ENCODE measurements around the gene HDAC9. TPM values are rescaled to one million over a fixed set of nuclear protein-coding genes. Genes with fewer than 3 reads are reported as not detected.

HDAC9 gene
- polyA plus RNA-seq, 1 of the 3 experiments (the other 2 are of a cell fraction): 11.6 TPM

GRCh38 chr7:18831943-18832342, 336.4 kb downstream of the HDAC9 start:
- no peaks in the 10 kb centered on the region for H3K27me3 ChIP-seq (ENCODE audit: insufficient read depth)
- H4K20me1 ChIP-seq (ENCODE audit: insufficient read depth): no peaks in the 10 kb centered on the region
- no peak overlapping the region for H3K4me3 ChIP-seq (ENCODE audit: low read depth in 2 of 2, low read length in 1 of 2)
- no peaks in the 10 kb centered on the region for H3F3A ChIP-seq (replicated peaks; ENCODE audit: insufficient read depth)
- peaks cover 26 to 46% of the 10 kb centered on the region in 2 experiments for H3K4me1 ChIP-seq (ENCODE audit: control insufficient read depth in 1 of 2, insufficient read depth in 2 of 2, low read depth in 1 of 2, low read length in 1 of 2)
- DNase-seq: no peak
- H2AFZ ChIP-seq (ENCODE audit: low read depth): no peak overlapping the region
- H3K36me3 ChIP-seq (replicated peaks in 1 of 2; ENCODE audit: control insufficient read depth in 1 of 2, insufficient read depth in 2 of 2, low read length in 1 of 2): peaks cover 0 to 7% of the 10 kb centered on the region in 2 experiments
- CTCF ChIA-PET: interaction anchor here (0.6 to 2.6 kb wide), 5 partner anchors 11 to 139 kb away, joined by 3 to 15 read pairs (median 8); no protein-coding TSS in a partner anchor
- WGBS (ENCODE audit: low lambda C conversion rate): 90% methylated on average over 2 of the region's 2 CpGs
- TF ChIP-seq RXRA (IDR thresholded peaks at IDR 0.05; ENCODE audit: borderline replicate concordance, low read depth) (no peak), YY1 (IDR thresholded peaks at IDR 0.05; ENCODE audit: low read depth) (no peak), FOXM1 (IDR thresholded peaks at IDR 0.05; ENCODE audit: low read depth) (no peak), MAX (IDR thresholded peaks at IDR 0.05; ENCODE audit: low read depth) (no peak), EZH2phosphoT487 (IDR thresholded peaks at IDR 0.05; ENCODE audit: borderline replicate concordance, low read depth) (no peak), FOSL2 (IDR thresholded peaks at IDR 0.05; ENCODE audit: borderline replicate concordance, low read depth) (no peak), CTCF (IDR thresholded peaks at IDR 0.05) (no peak), FOXJ3 (CRISPR knock-in tag; IDR thresholded peaks at IDR 0.05) (no peak), TEAD4 (IDR thresholded peaks at IDR 0.05; ENCODE audit: borderline replicate concordance, insufficient read depth) (no peak), REST (IDR thresholded peaks at IDR 0.05; ENCODE audit: low read depth, low read length) (no peak), CHD2 (IDR thresholded peaks at IDR 0.05; ENCODE audit: low read length, partially characterized antibody) (no peak), IRF3 (IDR thresholded peaks at IDR 0.05; ENCODE audit: low read depth, low read length) (no peak), GABPA (IDR thresholded peaks at IDR 0.05; ENCODE audit: low read depth) (no peak), POLR2AphosphoS5 (IDR thresholded peaks at IDR 0.05; ENCODE audit: low read depth, low read length) (no peak), JUND (IDR thresholded peaks at IDR 0.05) (no peak)
- no peaks in the 10 kb centered on the region for H3K9me3 ChIP-seq
- no peaks in the 10 kb centered on the region for H3K9me2 ChIP-seq
- no peak overlapping the region for H3K9ac ChIP-seq
- H3K79me2 ChIP-seq (ENCODE audit: insufficient read depth): no peaks in the 10 kb centered on the region
- peak overlapping the region in 1 of 2 experiments; percentile 100; a peak in 2 of 4 replicates for H3K27ac ChIP-seq (ENCODE audit: low read depth in 2 of 2, low read length in 1 of 2)
- POLR2A ChIA-PET: no interaction called here
- no peak overlapping the region for H3K4me2 ChIP-seq

Data from SK-N-SH (cell line).